GM18861 (cell line): ENCODE data around the gene TOP3B.

Experiments
- ATAC-seq: cut with Tn5 transposase; IDR thresholded peaks from one replicate; pipeline ENCODE4 v1.9.1; 2021; ENCODE audit not compliant: unreplicated experiment

TOP3B gene

DNA sequence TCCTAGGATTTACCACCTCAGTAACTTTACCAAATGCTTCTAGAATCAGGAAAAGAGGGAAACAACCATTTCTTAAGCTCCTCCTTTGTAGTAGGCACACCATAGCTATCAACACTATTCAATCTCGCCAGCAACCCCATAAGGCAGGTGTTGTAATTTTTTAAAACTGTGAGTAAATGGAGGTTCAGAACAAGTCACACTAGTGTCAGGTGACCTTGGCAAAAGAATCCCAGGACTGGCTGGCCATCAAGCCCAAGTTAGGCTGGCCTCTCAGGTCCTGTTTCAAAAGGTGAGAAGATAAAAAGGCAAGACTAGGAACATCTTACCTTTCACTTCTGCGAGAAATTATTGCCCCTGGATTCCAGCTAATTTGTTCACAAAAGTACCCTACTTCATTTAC lies 713 bp downstream of the TOP3B start:
- no peak for ATAC-seq

DNA sequence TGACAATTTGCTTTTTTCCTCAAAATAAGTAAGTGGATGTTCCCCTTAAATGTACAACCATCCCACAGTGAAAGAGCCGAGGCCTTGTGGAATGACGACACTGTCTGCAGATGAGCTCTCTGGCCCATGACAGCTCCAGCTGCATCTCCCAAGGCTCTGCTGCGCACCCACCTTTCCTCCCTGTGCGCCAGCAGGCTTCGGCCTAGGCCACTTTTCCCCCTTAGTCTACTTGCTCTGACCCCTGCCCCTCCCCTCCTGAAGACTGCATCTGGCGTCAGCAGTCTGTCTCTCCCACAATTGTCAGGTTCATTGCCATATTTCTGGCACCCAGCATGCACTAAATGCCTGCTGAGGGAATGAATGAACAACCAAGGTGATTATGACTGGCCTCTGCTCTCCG lies 2.0 kb downstream of the TOP3B start:
- no peak for ATAC-seq

- no peak for ATAC-seq
Observed at GRCh38 chr22:21978564-21979386, 3.8 kb downstream of the TOP3B start.

DNA sequence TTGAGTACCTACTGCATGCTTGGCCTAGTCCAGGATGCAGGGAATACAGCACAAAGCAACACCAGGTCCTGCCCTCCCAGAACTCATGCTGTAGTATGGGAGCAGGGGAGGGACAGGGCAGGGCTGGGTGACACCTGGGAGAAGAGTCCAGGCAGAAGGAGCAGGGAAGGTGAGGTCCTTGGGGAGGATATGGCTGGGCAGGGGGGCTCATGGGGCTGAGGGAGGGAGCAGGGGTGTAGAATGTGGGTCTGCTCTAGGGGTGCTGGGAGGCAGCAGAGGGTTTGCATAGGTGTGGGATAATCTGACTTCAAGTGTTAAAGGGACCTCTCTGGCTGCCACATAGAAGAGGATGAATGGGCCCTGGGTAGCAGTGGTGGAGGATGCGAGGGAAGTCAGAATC lies 4.8 kb downstream of the TOP3B start:
- no peak for ATAC-seq

DNA sequence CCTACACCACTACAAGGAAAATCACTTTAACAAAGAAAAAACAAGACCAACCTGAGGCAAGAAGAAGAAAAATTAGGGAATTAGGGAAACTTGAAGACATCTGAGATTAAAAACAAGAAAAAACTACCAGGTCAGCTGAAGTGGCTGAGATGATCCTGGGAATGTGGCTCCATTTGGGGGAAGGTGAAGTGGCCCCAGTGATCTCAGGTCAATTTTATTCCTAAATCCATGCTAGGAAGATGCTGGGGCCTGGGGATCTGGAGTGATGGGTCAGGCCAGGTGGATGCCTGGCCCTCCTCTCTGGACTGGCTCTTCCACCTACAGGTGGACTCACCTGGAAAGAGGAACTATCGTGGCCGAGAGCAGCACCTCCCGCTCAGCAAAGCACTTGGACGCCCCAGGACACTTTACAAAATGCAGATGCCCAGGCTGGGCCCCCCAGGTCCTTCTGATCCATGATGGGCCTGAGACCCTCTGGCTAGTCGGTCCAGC lies 6.7 kb downstream of the TOP3B start:
- ATAC-seq: no peak

- no peak for ATAC-seq
Observed at GRCh38 chr22:21975273-21975672, 7.3 kb downstream of the TOP3B start.

GRCh38 chr22:21974058-21974649 lies 8.4 kb downstream of the TOP3B start:
- ATAC-seq: no peak

- ATAC-seq: no peak
Observed at GRCh38 chr22:21972806-21973205, 9.8 kb downstream of the TOP3B start.

GRCh38 chr22:21972293-21972779 lies 10.3 kb downstream of the TOP3B start:
- no peak for ATAC-seq

- no peak for ATAC-seq
Observed at GRCh38 chr22:21971858-21972275, 10.7 kb downstream of the TOP3B start.

DNA sequence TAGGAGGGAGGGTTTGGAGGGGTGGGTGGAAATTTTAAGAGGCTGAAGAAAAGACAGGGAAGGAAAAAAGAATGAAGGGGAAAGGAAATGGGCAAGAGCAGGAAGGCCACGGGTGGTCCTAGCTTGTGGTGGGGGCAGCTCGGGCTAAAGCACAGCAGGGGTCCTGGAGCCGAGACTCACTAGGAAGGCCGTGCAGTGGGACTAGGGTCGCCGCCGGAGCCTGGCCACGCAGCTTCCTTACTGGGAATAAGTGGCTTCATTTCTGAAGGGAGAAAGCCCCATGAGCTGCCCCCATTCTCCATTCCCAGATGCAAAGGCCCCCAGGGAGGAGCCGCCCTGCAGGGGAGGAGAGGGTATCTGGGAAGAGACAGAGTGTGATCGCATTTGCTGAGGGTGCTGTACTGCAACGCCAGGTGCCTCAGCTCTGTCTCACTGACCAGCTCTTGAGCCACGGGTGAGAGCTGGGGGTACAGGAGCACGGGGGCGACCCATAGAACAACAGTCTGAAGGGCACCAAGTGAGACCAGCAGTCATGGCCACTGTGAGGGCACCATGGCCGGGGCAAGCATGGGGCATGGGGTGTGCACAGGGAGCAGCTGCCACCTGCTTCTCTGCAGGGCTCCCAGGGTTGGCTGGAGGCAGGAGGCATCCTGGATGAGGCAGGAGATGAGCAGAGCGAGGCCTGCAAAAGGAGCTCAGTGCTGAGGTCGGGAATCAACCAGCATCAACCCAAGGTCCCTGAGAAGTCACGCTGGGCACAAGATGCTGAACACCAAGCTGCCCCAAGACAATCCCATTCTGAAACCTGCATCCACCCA lies 11.6 kb downstream of the TOP3B start:
- ATAC-seq: no peak

DNA sequence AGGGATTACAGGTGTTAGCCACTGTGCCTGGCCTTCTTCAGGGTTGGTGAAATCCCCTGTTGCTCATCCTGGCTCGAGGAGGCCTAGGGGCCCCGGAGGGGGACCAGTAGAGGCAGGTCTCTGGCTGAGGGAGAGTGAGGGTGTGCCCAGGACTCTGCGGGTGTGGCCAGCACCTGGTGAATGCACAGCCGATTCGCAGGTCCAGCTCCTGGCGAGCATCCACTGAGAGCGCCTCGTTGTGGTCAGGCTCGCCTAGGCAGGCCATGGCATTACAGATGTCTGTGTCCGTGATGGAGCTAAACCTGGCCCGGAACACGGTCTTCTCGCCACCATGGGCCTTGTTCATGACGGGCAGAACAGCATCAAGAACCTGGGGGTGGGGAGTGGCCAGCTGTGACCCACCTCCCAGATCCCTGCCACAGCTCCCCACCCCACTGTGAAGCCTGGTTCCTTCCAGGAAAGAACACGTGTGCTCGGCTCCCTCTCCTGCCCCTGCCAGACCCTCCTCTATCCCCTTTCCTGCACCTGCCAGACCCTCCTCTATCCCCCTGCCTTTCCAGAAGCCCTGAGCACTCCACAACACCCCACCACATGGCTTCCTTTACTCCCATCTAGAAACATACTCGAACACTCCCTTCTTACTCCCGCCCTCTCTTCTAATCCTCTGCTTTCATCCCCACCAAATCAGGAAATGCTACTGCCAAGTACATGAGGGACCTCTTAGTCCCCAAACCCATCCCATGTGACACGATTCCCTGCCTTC lies 12.4 kb downstream of the TOP3B start:
- no peak for ATAC-seq

DNA sequence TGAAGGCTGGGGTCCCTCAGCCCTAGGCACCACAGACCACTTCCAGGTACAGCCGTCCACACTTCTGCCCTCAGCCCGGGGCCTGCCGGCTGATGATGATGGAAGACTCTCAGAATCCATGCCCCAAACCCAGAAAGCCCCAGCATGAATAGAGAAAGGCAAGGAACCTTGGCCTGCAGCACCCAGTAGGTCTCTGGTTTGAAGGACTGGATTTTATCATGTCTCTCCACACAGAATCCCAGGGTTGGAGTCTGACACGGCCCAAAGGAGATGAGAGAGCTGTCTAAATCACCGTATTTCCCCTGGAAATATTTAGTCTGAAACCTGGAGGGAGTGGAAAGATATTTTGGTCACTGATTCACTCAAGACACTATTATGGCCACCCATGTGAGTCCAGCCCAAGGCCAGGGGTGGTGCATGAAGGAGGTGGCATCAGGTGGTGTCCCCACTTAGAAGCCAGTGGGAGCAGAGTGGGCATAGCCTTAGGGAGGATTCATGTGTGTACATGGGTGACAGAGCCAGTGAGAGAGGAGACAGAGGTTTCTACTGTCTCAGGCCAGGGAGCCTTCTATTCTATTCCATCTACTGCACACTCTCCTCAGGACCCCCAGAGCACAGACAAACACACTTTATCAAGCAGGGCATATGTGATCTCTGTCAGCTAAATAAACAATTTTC lies 14.0 kb downstream of the TOP3B start:
- ATAC-seq: no peak

DNA sequence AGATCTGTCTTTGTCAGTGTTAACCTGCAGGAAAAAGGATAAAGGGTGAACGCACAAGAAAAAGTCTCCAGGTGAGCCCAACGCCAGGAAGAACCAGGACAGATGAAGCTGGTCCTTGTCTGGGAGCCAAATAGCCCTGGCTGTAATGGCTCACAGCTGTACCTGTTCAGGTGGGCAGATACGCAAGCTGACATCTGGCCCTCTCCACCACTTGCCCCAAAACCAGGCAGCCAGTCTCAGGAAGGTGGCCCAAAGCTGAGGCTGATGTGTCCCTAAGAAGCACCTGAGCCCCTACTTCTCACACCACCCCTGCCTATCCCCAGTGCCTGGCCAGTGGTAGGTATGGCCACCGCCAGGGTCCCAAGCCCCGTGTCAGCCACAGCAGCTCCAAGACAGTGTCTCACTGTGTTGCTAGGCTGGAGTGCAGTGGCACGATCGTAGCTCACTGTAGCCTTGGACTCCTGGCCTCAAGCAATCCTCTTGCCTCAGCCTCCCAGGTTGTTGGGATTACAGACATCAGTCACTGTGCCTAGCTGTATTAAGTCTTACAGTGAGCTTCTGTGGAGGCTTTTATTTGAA lies 14.8 kb downstream of the TOP3B start:
- ATAC-seq: no peak

- no peak for ATAC-seq
Observed at GRCh38 chr22:21966643-21967516, 15.7 kb downstream of the TOP3B start.

DNA sequence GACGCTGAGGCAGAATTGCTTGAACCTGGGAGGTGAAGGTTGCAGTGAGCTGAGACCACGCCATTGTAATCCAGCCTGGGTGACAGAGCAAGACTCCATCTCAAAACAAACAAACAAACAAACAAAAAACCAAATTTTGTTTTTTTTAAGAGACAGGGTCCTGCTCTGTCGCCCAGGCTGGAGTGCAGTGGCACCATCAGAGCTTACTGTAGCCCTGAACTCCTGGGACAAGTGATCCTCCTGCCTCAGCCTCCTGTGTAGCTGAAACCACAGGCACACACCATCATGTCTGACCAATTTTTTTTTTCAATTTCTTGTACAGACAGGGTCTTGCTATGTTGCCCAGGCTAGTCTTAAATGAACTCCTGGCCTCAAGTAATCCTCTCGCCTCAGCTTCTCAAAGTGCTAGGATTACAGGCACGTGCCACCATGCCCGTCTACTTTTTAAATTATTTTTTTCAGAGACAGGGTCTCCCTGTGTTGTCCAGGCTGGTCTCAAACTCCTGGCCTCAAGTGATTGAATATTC lies 16.8 kb downstream of the TOP3B start:
- no peak for ATAC-seq

DNA sequence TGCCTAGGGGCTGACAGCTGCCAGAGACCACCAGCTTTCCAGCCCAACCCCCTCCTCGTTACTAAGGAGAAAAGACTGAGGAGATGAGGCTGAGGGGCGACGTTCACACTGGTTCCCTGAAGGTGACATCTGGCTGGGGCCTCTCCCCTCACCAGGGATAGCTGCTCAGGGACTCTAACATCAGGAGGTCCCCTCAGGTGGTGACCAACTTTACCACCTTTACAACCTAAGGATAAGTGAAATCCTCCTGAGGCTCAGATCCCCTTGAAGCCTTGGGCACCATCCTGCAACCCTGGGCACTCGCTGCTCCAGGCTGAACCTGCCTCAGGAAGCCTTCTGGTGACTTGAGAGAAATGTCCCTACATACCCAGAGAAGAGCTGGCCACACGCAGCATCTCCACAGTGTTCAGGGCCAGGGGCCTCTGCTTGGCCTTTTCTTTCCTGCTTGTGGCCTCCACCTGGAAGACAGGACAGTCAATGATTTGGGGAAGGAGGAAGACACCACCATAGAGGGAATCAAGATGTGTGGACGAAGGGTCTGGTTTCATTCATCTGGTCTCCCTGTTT lies 17.6 kb downstream of the TOP3B start:
- ATAC-seq: no peak

DNA sequence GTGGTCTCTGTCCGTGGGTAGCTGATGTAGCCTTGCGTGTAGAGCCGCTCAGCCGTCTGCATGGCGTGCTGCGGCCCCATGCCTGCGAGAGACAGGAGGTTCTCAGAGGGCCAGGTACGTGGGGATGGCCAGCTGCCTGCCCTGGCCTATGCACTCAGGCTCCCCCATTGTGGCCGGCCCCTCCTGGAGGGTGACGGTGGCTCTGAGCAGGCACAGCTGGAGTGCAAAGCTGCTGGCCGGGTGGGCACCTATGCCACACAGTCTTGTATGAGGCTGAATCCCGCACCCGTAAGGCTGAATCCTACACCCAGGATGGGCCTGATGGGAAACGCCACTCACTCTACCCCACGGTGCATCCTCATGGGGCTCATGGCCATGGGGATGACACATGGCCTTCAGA lies 18.4 kb downstream of the TOP3B start:
- ATAC-seq: no peak
